Chondrocyte (in vitro differentiated cells): ENCODE results near the gene CELF2. TPM values are rescaled to one million over a fixed set of nuclear protein-coding genes. Genes with fewer than 3 reads are reported as not detected.

Experiments used
- DNase-seq: peaks from one replicate; pipeline ENCODE4 v3.0.0; 2021; ENCODE audit warnings: mixed read lengths, low spot score
- H3K27ac Mint-ChIP-seq: one replicate; pipeline ENCODE4 v1.8.0; 2021; ENCODE audit warnings: mild to moderate bottlenecking, moderate library complexity, mixed read lengths; ENCODE audit not compliant: unreplicated experiment
- H3K27me3 Mint-ChIP-seq: 2 replicates; pipeline ENCODE4 v1.8.0; 2021; ENCODE audit warnings: low read depth, mixed read lengths
- H3K36me3 Mint-ChIP-seq: 2 replicates; pipeline ENCODE4 v1.8.0; 2021; ENCODE audit warnings: low read depth, mixed read lengths
- H3K4me1 Mint-ChIP-seq: 2 replicates; pipeline ENCODE4 v1.8.0; 2021; ENCODE audit warnings: low read depth, mild to moderate bottlenecking, mixed read lengths
- H3K4me3 Mint-ChIP-seq: one replicate; pipeline ENCODE4 v1.8.0; 2021; ENCODE audit warnings: mild to moderate bottlenecking, moderate library complexity, mixed read lengths; ENCODE audit not compliant: unreplicated experiment
- H3K9me3 Mint-ChIP-seq: 2 replicates; pipeline ENCODE4 v1.8.0; 2021; ENCODE audit warnings: low read depth, mixed read lengths
- total RNA-seq: library from RNA; stranded (reverse); gene quantifications from 3 replicates; pipeline ENCODE4 v1.2.1, GENCODE V29; 2021
- TF ChIP-seq, protein P1 (sequence below): fragments of 200-600 bp; sonication (generic); IDR thresholded peaks from 2 replicates; pipeline ENCODE4 v1.5.0; 2021; ENCODE audit warnings: antibody characterized with exemption, mild to moderate bottlenecking, moderate library complexity

The CELF2 gene
- total RNA-seq, 1 donor from 2014 or later, result 44.3 TPM

DNA sequence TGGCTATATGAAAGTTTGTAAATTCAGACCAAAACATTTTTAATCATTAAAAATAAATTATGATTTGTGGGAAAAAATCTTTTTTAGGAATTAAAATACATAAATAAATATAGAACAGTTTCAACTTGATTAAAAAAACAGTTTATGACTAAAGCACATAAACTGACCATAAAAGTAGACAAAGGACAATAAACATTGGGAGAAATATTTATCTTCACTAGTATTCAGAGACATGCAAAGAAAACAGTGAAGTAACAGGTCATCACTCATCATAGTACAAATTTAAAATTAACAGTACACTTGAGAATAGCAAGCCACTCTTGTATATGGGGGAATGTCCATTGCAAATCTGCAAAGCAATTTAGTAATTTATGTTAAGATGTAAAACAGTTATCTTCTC lies 28.0 kb upstream of the CELF2 start:
- Mint-ChIP-seq H3K27me3 (no peaks in the 10 kb centered on the region), H3K4me3 (no peak overlapping the region), H3K27ac (no peak overlapping the region), H3K4me1 (no peaks in the 10 kb centered on the region), H3K9me3 (peaks cover 17% of the 10 kb centered on the region), H3K36me3 (no peaks in the 10 kb centered on the region)
- no peak for DNase-seq
- TF ChIP-seq, protein P1, sequence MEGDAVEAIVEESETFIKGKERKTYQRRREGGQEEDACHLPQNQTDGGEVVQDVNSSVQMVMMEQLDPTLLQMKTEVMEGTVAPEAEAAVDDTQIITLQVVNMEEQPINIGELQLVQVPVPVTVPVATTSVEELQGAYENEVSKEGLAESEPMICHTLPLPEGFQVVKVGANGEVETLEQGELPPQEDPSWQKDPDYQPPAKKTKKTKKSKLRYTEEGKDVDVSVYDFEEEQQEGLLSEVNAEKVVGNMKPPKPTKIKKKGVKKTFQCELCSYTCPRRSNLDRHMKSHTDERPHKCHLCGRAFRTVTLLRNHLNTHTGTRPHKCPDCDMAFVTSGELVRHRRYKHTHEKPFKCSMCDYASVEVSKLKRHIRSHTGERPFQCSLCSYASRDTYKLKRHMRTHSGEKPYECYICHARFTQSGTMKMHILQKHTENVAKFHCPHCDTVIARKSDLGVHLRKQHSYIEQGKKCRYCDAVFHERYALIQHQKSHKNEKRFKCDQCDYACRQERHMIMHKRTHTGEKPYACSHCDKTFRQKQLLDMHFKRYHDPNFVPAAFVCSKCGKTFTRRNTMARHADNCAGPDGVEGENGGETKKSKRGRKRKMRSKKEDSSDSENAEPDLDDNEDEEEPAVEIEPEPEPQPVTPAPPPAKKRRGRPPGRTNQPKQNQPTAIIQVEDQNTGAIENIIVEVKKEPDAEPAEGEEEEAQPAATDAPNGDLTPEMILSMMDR, result no peak

DNA sequence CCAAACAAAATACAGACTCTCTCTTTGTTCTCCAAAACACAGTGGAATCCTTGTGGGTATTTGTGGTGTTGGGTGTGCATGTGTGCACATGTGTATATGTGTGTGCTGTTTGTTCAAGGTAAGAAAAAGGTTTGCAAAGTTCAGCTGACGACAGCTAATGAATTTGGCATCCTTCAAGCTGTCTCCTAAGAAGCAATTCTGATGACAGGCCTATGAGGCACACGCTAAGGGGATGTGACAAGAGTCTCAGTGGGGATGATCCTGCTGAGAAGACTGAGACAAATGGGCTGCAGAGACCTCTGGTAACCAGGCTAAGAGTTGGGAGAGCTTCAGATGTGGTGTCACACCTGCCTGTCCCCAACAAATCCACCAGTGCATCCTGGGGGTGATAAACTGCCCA lies 26.5 kb upstream of the CELF2 start:
- Mint-ChIP-seq H3K27ac (no peak overlapping the region), H3K4me1 (no peaks in the 10 kb centered on the region), H3K4me3 (no peak overlapping the region), H3K27me3 (no peaks in the 10 kb centered on the region), H3K36me3 (no peaks in the 10 kb centered on the region), H3K9me3 (peaks cover 17% of the 10 kb centered on the region)
- DNase-seq, result no peak
- TF ChIP-seq, protein P1, result no peak

DNA sequence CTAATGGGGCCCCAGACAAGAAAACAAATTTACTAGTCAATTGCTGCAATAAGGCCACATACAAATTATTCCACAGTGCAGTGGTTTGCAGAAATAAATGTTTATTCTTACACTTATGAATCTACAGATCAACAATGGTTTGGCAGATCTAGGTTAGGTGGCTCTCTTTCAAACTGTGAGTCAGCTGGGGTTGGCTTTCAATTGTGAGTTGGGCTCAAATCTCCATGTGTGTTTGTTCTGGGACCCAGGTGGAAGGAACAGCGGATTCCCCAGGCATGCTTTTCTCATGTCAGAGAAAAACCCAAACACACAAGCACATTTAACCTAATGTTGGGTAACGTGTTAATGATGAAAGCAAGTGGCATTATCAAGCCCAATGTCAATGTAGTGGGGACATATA lies 25.6 kb upstream of the CELF2 start:
- Mint-ChIP-seq H3K4me1 (no peaks in the 10 kb centered on the region), H3K27ac (no peak overlapping the region), H3K4me3 (no peak overlapping the region), H3K27me3 (no peaks in the 10 kb centered on the region), H3K9me3 (peaks cover 17% of the 10 kb centered on the region), H3K36me3 (no peaks in the 10 kb centered on the region)
- DNase-seq, result no peak
- TF ChIP-seq, protein P1, result no peak

DNA sequence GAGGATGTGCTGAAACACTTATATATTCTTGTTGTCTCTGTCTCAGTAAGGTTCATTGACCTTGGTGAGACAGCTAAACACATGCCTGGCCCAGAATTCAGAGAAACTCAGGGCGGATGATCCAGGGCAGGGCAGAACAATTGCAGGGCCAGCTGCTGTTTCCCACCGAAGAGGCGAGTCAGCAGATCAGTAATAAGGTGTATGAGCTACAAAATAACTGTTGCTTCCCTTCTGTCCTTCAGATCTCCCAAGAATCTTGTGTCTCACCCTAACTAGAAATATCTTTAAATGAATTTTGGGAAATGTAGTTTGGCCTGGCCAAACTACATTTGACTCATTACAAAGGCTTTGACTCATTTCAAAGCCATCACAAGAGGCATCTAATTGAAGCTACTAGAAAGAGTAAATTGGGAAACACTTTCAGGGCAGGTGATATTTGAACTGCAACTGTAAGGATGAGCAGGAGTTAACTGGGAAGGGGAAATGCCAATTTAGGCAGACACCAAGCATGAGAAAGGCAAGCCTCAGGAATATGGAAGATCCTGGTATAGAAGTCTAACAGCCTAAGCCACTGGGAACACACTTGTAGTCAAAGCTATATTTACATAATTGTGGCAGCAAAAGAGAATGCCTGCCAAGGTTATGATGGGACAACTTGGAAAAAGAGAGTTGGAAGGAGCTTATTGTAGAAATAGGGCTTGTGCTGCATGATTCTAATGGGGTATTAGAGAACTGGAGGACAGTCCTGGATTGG lies 24.5 kb upstream of the CELF2 start:
- Mint-ChIP-seq H3K27me3 (no peaks in the 10 kb centered on the region), H3K4me1 (no peaks in the 10 kb centered on the region), H3K27ac (no peak overlapping the region), H3K36me3 (no peaks in the 10 kb centered on the region), H3K4me3 (no peak overlapping the region), H3K9me3 (peaks cover 17% of the 10 kb centered on the region)
- no peak for DNase-seq
- TF ChIP-seq, protein P1, result no peak

DNA sequence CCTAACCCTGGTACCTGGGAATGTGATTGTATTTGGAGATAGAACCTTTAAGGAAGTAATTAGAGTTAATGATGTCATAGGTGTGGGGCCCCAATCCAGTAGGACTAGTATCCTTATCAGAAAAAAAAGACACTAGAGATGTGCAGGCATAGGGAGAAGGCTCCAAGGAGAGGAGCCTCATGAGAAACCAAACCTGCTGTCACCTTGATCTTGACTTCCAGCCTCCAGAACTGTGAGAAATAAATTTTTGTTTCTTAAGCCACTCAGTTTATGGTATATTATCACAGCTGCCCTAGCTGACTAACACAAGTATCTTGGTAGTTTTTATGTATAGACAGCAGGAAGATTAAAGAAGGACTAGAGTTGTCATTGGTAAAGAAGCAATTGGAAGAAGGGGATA lies 23.9 kb upstream of the CELF2 start:
- H3K27ac Mint-ChIP-seq, result no peak overlapping the region
- peaks cover 17% of the 10 kb centered on the region for H3K9me3 Mint-ChIP-seq
- no peaks in the 10 kb centered on the region for H3K36me3 Mint-ChIP-seq
- no peak overlapping the region for H3K4me3 Mint-ChIP-seq
- TF ChIP-seq, protein P1, result no peak
- no peaks in the 10 kb centered on the region for H3K4me1 Mint-ChIP-seq
- no peak for DNase-seq
- H3K27me3 Mint-ChIP-seq, result no peaks in the 10 kb centered on the region
